Measurements from ENCODE around the gene RASSF4.

DNA sequence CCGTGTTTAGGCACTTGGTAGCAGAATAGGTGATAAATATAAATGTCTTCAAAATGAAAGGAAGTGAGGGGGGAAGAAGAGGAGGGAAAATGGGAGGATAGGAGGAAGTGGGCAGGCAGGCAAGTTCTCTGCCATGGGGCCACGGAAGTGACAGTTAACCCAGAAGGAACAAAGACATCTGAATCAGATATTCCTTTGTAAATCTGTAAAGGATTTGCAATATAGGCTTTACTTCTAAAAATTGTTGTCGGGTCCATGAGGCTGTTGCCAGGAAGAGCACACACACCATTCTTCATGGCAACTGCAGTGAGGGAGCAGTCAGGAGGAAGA, 23.7 kb upstream of the RASSF4 start:
- TF ChIP-seq, protein P1, sequence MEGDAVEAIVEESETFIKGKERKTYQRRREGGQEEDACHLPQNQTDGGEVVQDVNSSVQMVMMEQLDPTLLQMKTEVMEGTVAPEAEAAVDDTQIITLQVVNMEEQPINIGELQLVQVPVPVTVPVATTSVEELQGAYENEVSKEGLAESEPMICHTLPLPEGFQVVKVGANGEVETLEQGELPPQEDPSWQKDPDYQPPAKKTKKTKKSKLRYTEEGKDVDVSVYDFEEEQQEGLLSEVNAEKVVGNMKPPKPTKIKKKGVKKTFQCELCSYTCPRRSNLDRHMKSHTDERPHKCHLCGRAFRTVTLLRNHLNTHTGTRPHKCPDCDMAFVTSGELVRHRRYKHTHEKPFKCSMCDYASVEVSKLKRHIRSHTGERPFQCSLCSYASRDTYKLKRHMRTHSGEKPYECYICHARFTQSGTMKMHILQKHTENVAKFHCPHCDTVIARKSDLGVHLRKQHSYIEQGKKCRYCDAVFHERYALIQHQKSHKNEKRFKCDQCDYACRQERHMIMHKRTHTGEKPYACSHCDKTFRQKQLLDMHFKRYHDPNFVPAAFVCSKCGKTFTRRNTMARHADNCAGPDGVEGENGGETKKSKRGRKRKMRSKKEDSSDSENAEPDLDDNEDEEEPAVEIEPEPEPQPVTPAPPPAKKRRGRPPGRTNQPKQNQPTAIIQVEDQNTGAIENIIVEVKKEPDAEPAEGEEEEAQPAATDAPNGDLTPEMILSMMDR (IDR thresholded peaks at IDR 0.05), result no peak
- TF ChIP-seq POLR2AphosphoS5 (IDR thresholded peaks at IDR 0.05), result no peak
